WTC11 (cell line): Measurements from ENCODE around the gene CARD19. TPM values are rescaled to one million over a fixed set of nuclear protein-coding genes. Genes with fewer than 3 reads are reported as not detected.

Experiments used
- ATAC-seq: fragments of 200-7000 bp; cut with Tn5 transposase; 2 replicates; pipeline ENCODE4 v1.10.0; 2021; ENCODE audit warnings: mild to moderate bottlenecking, moderate library complexity
- CTCF ChIA-PET: fragments of 300-600 bp; sonication (Branson Sonifier 250); formaldehyde crosslinking; loops from one replicate; lab custom pipeline; 2021; ENCODE audit warnings: antibody characterized with exemption; lab: Charles Lee
- POLR2A ChIA-PET: fragments of 350-600 bp; sonication (Branson Sonifier 250); formaldehyde crosslinking; loops from one replicate; lab custom pipeline; 2021; ENCODE audit warnings: antibody characterized with exemption; lab: Charles Lee
- DNase-seq: peaks from one replicate; pipeline ENCODE4 v3.0.0; 2021; ENCODE audit warnings: low spot score
- H3K27ac Mint-ChIP-seq: 2 replicates; pipeline ENCODE4 v1.8.0; 2021; ENCODE audit warnings: mixed read lengths
- H3K27me3 Mint-ChIP-seq: 2 replicates; pipeline ENCODE4 v1.8.0; 2021; ENCODE audit warnings: low read depth, mild to moderate bottlenecking, moderate library complexity, mixed read lengths
- H3K36me3 Mint-ChIP-seq: 2 replicates; pipeline ENCODE4 v1.8.0; 2021; ENCODE audit warnings: mixed read lengths
- H3K4me1 Mint-ChIP-seq: 2 replicates; pipeline ENCODE4 v1.8.0; 2022; ENCODE audit warnings: mixed read lengths
- H3K4me3 Mint-ChIP-seq: 2 replicates; pipeline ENCODE4 v1.8.0; 2021; ENCODE audit warnings: mild to moderate bottlenecking, moderate library complexity, mixed read lengths
- H3K9me3 Mint-ChIP-seq: 2 replicates; pipeline ENCODE4 v1.8.0; 2021; ENCODE audit warnings: mixed read lengths
- ATF3 ChIP-seq: sonication (generic); formaldehyde crosslinking; conservative IDR thresholded peaks from 2 replicates; pipeline ENCODE4 v1.8.1; 2022; ENCODE audit warnings: mild to moderate bottlenecking, missing genetic modification reagents
- CBFB ChIP-seq: sonication (generic); formaldehyde crosslinking; IDR thresholded peaks from 2 replicates; pipeline ENCODE4 v1.8.1; 2022; ENCODE audit warnings: mild to moderate bottlenecking, low read depth, missing genetic modification reagents
- CREB1 ChIP-seq: sonication (generic); formaldehyde crosslinking; IDR thresholded peaks from 2 replicates; pipeline ENCODE4 v1.8.0; 2023; ENCODE audit warnings: mild to moderate bottlenecking, missing genetic modification reagents
- ERG ChIP-seq: fragments of 250-450 bp; sonication (Bioruptor Pico); IDR thresholded peaks from 2 replicates; pipeline ENCODE4 v1.8.0; 2021; ENCODE audit warnings: mild to moderate bottlenecking
- ESRRA ChIP-seq: sonication (generic); formaldehyde crosslinking; IDR thresholded peaks from 2 replicates; pipeline ENCODE4 v1.8.1; 2022; ENCODE audit warnings: mild to moderate bottlenecking, missing genetic modification reagents, borderline replicate concordance
- ETV6 ChIP-seq: sonication (generic); formaldehyde crosslinking; IDR thresholded peaks from 2 replicates; pipeline ENCODE4 v1.8.1; 2022; ENCODE audit warnings: mild to moderate bottlenecking, missing genetic modification reagents
- FOXK1 ChIP-seq: sonication (generic); formaldehyde crosslinking; IDR thresholded peaks from 2 replicates; pipeline ENCODE4 v1.8.0; 2022; ENCODE audit warnings: mild to moderate bottlenecking, moderate library complexity, missing genetic modification reagents
- GABPB1 ChIP-seq: sonication (generic); formaldehyde crosslinking; IDR thresholded peaks from 2 replicates; pipeline ENCODE4 v1.8.1; 2023; ENCODE audit warnings: mild to moderate bottlenecking, missing genetic modification reagents
- JUN ChIP-seq: sonication (generic); formaldehyde crosslinking; IDR thresholded peaks from 2 replicates; pipeline ENCODE4 v1.8.0; 2023; ENCODE audit warnings: mild to moderate bottlenecking, missing genetic modification reagents
- NFE2L1 ChIP-seq: sonication (generic); formaldehyde crosslinking; IDR thresholded peaks from 2 replicates; pipeline ENCODE4 v1.8.1; 2023; ENCODE audit warnings: missing genetic modification reagents
- OVOL2 ChIP-seq: fragments of 250-450 bp; sonication (Bioruptor Pico); IDR thresholded peaks from 2 replicates; pipeline ENCODE4 v1.9.0; 2021; ENCODE audit warnings: mild to moderate bottlenecking, borderline replicate concordance
- SOX15 ChIP-seq: fragments of 250-450 bp; sonication (Bioruptor Pico); IDR thresholded peaks from 2 replicates; pipeline ENCODE4 v1.9.0; 2021; ENCODE audit warnings: mild to moderate bottlenecking
- STAT6 ChIP-seq: sonication (generic); formaldehyde crosslinking; conservative IDR thresholded peaks from 2 replicates; pipeline ENCODE4 v1.8.1; 2023; ENCODE audit warnings: mild to moderate bottlenecking, low read depth, missing genetic modification reagents, moderate library complexity
- TCF7 ChIP-seq: sonication (generic); formaldehyde crosslinking; IDR thresholded peaks from 2 replicates; pipeline ENCODE4 v1.8.0; 2022; ENCODE audit warnings: mild to moderate bottlenecking, low read depth, missing genetic modification reagents, moderate library complexity
- TEAD4 ChIP-seq: sonication (generic); formaldehyde crosslinking; IDR thresholded peaks from 2 replicates; pipeline ENCODE4 v1.8.0; 2022; ENCODE audit warnings: mild to moderate bottlenecking, missing genetic modification reagents
- TP53 ChIP-seq: sonication (generic); formaldehyde crosslinking; IDR thresholded peaks from 2 replicates; pipeline ENCODE4 v1.8.1; 2023; ENCODE audit warnings: mild to moderate bottlenecking, missing genetic modification reagents
- ZNF219 ChIP-seq: sonication (generic); formaldehyde crosslinking; IDR thresholded peaks from 2 replicates; pipeline ENCODE4 v1.8.0; 2023; ENCODE audit warnings: missing genetic modification reagents, mild to moderate bottlenecking, borderline replicate concordance
- ZNF232 ChIP-seq: sonication (generic); formaldehyde crosslinking; IDR thresholded peaks from 2 replicates; pipeline ENCODE4 v1.8.0; 2022; ENCODE audit warnings: mild to moderate bottlenecking, missing genetic modification reagents
- ZNF425 ChIP-seq: fragments of 250-450 bp; sonication (Bioruptor Pico); conservative IDR thresholded peaks from 2 replicates; pipeline ENCODE4 v1.9.0; 2021; ENCODE audit warnings: mild to moderate bottlenecking
- ZNF512 ChIP-seq: sonication (generic); formaldehyde crosslinking; IDR thresholded peaks from 2 replicates; pipeline ENCODE4 v1.8.1; 2022; ENCODE audit warnings: missing genetic modification reagents, borderline replicate concordance
- total RNA-seq: library from RNA; stranded (reverse); gene quantifications from 3 replicates; pipeline ENCODE4 v1.2.3, GENCODE V29; 2021

CARD19 gene
- total RNA-seq, 1 experiment from 2014 or later, result 34.5 TPM

- POLR2A ChIA-PET, result no interaction called here
Measured at GRCh38 chr9:93112116-93112863, 16.3 kb downstream of the CARD19 start.

GRCh38 chr9:93112864-93113389 is 16.9 kb downstream of the CARD19 start:
- no peak overlapping the region for H3K4me3 Mint-ChIP-seq
- no peak for ATAC-seq
- ChIA-PET POLR2A (no interaction called here), CTCF (interaction anchor here (0.8 to 1.6 kb wide), 3 partner anchors 41 to 190 kb away, joined by 3 to 5 read pairs (median 3); no protein-coding TSS in a partner anchor)
- TF ChIP-seq TEAD4 (CRISPR knock-in tag), result no peak
- TF ChIP-seq ZNF512 (CRISPR knock-in tag), result no peak
- TF ChIP-seq OVOL2 (CRISPR knock-in tag), result no peak
- TF ChIP-seq SOX15 (CRISPR knock-in tag), result no peak
- TF ChIP-seq TCF7 (CRISPR knock-in tag), result no peak
- TF ChIP-seq CBFB (CRISPR knock-in tag), result no peak
- TF ChIP-seq TP53, result no peak
- TF ChIP-seq ZNF219 (CRISPR knock-in tag), result no peak
- TF ChIP-seq ZNF425 (CRISPR knock-in tag), result no peak
- no peak for TF ChIP-seq JUN
- no peak for TF ChIP-seq ATF3 (CRISPR knock-in tag)
- TF ChIP-seq NFE2L1 (CRISPR knock-in tag), result no peak
- TF ChIP-seq ETV6 (CRISPR knock-in tag), result no peak
- no peak for TF ChIP-seq FOXK1 (CRISPR knock-in tag)
- no peak for TF ChIP-seq ZNF232 (CRISPR knock-in tag)
- TF ChIP-seq ESRRA (CRISPR knock-in tag), result no peak
- TF ChIP-seq GABPB1 (CRISPR knock-in tag), result no peak
- no peak for TF ChIP-seq ERG (CRISPR knock-in tag)
- TF ChIP-seq STAT6, result no peak
- no peaks in the 10 kb centered on the region for H3K36me3 Mint-ChIP-seq
- H3K9me3 Mint-ChIP-seq, result no peaks in the 10 kb centered on the region
- DNase-seq, result no peak
- H3K4me1 Mint-ChIP-seq, result peaks cover 15% of the 10 kb centered on the region
- no peak overlapping the region for H3K27ac Mint-ChIP-seq
- no peaks in the 10 kb centered on the region for H3K27me3 Mint-ChIP-seq

More at GRCh38 chr9:93112116-93112863, 16.3 kb downstream of the CARD19 start:
- no peak overlapping the region for H3K27ac Mint-ChIP-seq
- CTCF ChIA-PET, result interaction anchor here (1.0 to 1.3 kb wide), 2 partner anchors 42 to 109 kb away, joined by 3 to 4 read pairs; no protein-coding TSS in a partner anchor
- H3K27me3 Mint-ChIP-seq, result no peaks in the 10 kb centered on the region
- peak; percentile 43 for TF ChIP-seq GABPB1 (CRISPR knock-in tag)
- TF ChIP-seq CREB1 (CRISPR knock-in tag), result no peak
- TF ChIP-seq, all 79 proteins: peak for 1
- no peaks in the 10 kb centered on the region for H3K9me3 Mint-ChIP-seq
- no peak overlapping the region for H3K4me3 Mint-ChIP-seq
- ATAC-seq, result no peak
- H3K4me1 Mint-ChIP-seq, result peaks cover 16% of the 10 kb centered on the region
- no peaks in the 10 kb centered on the region for H3K36me3 Mint-ChIP-seq
- no peak for DNase-seq
